Lung microvascular endothelial cell (primary cell): ENCODE results near the gene FAT1. TPM values are rescaled to one million over a fixed set of nuclear protein-coding genes. Genes with fewer than 3 reads are reported as not detected.

ENCODE experiments used
- DNase-seq, 2 donors: peaks; one replicate each; pipeline versions ENCODE4 v3.0.0 to v3.0.0-alpha.2; 2010; ENCODE audit warnings: low read depth in 2 of 2
- total RNA-seq: library from RNA; depleted of rRNA; stranded (reverse); fragments of >200 nt; gene quantifications from 2 replicates; pipeline ENCODE4 v1.2.1, GENCODE V29; 2014

FAT1 gene
- total RNA-seq, 1 donor from 2014 or later, result 0.60 TPM

DNA sequence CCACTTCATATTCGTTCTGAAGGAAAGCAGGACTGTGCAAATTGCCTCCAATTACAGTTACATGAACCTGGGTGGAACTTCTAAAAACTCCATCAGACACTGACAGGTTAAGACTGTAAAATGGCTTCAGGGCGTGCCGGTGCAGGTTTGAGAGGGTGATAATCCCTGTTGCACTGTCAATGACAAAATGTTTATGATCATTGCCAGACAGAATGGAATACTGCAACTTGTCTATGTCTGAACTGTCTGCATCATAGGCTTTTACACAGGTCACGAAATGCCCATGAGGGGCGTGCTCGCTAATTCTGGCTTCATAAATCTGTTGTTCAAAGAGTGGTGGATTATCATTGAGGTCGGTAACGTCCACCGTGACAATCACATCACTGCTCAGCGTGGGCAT, 104.6 kb downstream of the FAT1 start:
- no peak for DNase-seq

DNA sequence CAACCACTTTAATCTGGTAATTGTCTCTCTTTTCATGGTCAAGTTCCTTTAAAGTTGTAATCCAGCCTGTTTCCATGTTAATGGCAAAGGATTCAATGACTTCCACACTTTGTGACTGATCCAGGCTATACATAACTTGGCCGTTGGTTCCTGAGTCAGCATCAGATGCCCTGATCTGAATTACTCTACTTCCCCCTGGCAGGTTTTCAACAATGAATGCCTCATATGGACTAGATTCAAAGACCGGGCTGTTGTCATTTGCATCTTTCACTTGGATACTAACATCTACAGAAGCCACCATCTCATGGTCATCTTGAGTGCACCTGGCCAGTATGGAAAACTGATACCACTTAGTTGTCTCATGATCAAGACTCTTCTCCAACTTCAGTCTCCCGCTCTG, 105.7 kb downstream of the FAT1 start:
- no peak for DNase-seq

DNA sequence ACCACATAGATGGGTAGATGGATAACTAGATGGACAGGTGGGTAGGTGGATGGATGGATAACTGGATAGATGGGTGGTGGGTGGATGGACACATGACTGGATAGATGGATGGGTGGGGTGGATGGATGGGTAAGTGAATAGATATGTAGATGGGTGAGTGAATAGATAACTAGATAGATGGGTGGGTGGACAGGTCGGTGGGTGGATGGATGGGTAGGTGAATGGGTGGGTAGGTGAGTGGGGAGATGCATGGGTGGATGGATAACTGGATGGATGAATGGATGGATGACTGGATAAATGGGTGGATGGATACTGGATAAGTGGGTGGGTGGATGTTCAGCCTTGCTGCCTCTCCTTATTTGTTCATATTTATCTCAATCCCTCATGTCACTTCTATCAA, 116.2 kb downstream of the FAT1 start:
- no peak for DNase-seq

DNA sequence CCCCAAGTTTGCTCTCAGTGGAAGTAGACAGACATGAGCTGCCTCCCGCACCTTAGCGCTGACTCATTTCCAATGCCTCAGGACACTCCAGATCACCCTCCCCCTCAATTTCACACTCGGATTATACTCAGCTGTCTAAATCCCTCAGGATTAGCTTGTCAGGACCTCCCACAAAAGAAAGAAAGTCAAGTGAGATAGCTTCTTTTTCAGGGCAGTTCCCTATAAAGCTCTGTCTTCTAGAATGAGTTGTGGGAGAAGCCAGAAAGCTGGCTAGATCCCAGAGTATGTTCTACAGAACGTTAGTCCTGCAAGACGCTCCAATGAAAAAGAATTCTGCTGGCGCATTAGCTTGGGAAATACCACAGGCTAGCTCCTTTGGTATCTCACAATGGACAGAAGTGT, 117.1 kb downstream of the FAT1 start:
- no peak for DNase-seq

DNA sequence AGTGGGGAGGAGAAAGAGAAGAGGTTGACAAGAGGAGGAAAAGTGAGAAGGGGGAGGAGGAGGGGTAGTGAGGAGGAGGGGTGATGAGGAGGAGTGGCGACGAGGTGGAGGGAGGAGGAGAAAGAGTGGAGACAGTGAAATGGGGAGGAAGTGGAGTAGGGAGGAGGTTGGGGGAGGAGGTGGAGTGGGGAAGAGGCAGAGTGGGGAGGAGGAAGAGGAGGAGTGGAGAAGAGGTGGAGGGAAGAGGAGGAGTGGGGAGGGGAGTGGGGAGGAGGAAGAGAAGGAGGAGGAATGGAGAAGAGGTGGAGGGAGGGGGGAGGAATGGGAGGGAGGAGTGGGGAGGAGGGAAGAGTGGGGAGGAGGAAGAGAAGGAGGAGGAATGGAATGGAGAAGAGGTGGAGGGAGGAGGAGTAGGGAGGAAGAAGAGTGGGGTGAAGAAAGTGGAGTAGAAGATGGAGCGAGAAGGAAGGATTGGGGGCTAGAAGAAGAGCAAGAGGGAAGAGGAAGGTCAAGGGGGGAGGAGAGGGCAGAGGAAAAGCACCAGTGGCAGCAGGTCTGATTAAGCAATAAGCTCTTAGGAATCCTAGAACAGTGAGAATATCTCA, 118.3 kb downstream of the FAT1 start:
- DNase-seq, result no peak

DNA sequence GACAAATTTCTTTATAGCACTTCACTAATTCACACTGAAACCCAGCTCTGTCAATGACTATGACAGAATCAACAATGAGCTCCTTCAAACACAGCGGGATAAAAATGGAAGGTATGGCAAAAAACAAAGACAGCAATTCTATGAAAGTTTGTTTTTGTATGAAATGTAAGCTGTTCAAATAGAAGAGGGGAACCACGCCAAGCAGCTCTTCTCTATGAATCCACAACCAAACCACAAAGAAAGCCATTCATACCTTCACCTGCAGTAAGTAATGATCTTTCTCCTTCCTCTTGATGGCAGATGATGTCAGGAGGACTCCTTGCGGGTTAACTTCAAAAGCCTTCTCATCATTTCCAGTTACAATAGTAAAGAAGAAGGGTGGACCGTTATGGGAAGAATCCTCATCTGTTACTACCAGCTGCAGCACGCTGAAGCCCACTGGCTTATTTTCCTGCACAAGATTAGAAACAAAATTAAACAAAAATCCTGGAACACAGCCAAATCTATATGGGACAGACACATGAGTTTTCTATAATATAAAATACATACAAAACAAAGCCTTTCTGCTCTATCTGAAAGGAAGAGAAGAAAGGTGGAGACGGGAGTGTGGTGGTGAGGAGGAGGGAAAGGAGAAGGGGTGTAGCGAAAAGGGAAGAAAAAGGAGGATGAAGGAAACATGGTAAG, 119.4 kb downstream of the FAT1 start:
- DNase-seq, result no peak

DNA sequence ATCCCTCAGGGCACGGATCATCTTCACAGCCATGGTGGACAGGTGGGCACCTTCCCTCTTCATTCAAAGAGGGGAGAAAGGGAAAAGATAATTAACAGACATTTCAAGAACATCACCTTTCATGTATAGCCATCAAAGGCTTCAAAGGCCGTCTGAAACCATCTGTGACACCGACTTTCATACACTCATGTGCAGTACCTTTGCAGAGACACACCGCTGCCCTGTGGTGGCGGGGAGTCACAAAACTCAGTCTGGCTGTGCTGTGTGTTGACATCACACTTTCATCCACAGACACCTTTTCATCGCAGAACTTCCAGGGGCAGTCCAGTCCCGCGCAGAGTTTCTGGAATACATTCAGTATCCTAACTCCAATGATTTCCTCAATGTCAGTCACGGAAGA, 120.7 kb downstream of the FAT1 start:
- no peak for DNase-seq

DNA sequence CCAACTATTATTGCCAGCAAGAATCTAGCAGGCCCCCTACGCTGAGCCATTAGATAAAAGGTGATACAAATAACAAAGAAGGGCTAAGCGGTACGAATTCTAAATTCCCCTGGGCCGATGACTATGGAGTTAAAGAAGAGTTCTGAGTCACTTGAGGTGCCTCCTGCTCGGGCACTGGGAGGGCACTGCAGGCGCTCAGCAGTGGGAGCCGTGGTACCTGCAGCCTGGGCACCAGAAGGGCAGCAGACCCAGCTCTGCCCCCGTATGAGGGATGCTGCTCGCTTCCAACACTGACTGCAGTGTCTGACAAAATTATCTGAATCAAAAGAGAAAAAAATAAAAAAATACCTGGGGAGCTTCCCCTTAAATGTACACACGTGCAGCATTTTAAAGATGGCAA, 124.2 kb downstream of the FAT1 start:
- no peak for DNase-seq

DNA sequence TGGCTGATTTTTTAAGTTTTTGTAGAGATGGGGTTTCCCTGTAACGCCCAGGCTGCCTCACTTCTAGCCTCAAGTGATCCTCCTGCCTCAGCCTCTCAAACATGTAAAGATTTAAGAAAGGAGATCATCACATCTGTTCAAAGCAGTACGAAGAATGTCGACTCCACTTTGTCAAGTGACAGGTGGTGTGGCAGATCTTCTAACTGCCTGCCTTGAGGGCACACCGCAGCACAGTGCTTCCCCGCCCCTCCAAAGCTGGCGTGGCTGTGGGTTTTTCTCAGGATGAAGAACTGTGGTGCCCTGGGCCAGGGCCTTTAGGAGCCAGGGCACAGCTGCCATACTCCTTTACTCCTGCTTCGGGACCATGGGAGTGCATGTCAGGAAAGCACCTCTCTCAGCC, 125.0 kb downstream of the FAT1 start:
- DNase-seq, result no peak

DNA sequence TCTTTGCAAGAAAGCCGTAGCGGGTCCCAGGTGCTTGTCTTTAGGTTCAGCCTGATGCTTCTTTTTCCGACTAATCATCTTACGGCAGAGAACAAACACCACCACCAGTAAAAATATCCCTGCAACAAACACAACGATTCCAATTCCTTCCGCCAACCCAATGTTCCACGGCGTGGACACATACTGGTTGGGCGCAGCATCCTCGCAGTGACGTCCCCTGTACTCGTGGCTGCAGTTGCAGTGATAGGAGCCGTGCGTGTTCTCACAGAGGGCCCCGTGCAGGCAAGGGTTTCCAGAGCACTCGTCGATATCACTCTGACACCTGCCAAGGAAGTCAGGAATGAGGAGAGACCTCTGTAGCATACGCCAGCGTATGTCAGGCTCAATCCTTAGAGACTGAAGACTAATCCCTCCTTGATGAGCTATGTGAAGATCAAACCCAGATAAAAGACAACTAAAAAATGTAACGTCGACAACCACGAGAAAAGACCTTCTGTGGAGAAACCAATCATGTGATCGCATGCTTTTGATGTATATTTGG, 126.7 kb downstream of the FAT1 start:
- no peak for DNase-seq

DNA sequence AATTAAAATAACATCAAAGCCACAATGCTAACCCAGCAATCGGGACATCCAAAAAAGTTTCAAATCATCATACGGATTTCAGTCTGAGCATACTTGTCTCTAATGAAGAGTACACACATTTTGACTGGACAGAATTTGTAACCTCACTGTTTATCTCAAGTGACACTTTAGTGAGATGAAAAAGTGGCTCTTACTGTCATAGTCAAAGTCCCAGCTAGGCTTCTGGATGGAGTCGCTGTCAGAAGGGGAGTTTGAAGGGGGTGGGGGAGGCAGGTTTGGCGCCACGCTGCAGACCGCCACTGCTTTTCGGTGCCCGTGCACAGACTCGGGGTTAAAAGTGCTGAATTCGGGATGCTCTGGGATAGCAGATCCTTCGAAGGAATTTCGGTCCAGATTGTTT, 127.3 kb downstream of the FAT1 start:
- DNase-seq, result no peak

DNA sequence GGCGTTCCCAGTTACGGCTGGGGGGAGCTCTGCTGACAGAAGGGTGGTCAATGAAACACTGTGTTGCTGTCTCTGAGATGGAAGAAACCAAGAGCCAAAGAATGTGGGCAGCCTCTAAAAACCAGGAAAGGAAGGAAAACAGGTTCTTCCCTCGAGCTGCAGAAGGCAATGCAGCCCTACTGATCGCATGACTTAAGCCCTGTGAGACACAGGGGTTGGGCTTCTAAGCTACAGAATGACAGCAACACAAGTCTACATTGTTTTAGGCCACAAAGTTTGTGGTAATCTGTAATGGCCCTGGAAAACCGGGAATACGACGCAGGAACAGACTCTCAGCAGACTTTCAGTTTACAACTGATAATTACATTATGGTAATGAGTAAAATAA, 130.1 kb downstream of the FAT1 start:
- DNase-seq, result no peak

DNA sequence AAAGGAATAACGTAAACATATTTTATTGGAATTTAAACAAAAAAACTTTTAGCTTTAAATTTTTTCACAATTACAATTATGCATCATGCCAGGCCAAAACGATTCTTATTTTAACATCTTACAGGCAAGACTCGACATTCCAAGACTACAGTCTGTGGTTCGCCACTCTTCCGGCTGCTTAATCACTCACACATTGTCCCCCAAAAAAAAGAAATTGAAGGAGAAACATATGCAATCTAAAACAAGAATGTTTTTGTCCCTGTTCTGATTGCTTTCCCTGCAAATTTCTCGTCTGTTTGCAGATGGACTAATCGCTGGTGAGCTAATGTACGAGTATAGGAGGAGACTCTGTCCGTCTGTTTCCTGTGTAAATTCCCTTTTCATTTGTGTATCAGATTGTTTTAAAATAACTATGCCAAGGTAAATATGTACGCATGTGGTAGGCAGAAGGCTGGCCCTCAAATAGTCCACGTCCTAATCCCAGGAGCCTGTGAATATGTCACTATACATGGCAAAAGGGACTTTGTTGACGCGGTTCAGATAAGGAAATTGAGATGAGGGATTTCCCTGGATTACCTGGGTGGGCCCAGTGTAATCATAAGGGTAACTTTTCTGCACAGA, 130.6 kb downstream of the FAT1 start:
- no peak for DNase-seq

DNA sequence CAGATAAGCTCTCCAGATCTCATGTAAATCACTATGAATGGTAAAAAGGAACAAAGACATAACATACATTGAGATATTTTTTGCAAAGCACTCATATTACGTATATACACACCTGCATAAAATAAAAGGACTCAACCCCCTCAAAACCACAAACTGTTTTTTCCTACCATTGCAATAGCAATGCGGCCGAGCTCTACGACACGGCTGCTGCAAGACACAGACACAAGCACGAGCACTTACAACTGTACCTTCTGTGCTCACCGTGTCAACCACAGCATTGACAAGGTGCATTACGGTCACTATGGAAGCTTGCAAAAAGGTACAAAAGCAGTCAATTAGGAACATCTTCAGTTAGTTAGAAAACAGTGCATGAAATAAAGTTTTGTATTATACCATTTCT, 131.2 kb downstream of the FAT1 start:
- no peak for DNase-seq

DNA sequence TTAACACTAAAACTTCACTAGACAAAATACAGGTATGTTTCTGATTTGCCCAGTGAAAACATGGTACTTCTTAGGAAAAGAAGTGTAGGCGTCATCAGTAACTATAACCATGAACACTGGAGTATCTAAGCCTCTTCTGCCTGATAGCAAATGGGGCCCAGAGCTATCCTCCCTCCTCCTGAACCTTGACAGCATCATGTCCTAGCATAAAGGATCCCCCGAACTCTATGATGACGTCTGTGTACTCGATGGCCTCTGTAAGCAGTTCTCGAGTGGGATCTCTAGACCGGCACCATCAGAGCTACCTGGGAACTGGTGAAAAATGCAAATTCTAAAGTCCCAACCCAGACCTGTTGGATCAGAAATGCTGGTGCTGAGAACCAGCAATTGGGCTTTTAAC, 132.0 kb downstream of the FAT1 start:
- DNase-seq, result no peak

DNA sequence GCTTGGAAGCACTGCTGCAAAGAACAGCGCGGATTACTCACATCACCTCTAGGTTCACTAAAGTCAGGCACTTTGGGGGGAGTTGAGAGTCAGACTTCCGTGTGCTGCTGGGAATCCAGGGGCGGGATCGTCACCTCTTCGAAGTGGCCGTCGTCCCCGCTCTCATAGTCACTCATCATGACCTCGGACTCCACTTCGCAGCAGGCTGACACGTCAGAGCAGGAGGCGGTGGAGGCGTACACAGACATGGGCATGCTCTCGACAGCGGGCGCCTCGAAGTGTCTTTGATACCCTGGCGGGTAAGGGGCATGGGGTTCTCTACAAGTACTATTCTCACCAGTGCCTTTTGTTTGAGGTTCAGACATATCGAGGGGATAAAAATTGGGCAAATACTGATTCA, 135.2 kb downstream of the FAT1 start:
- no peak for DNase-seq

DNA sequence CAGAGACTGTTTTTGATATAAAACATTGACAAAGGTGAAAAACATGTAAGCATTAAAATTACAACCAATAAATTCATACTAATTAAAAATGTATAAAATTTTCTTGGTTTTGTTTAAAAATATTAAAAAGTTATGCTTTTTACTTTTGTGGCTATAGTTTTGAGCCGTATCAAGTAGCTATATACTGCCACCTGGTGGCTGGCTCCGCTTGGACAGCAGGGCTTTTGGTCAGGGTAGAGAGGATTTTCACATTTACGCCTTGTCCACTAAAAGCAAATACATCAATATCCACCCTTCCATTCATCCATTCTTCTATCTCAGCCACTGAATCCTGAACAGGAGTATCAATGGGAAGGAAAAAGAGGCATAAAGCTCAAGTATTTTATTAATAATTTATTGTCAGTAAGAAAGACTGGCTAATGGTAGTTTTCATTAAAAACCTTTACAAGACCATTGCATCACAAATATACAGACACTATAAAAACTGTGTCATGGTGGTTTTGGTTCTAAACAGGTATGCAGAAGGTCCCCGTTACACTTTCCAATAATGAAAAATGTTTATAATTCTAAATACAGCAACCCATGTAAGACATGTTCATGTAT, 136.1 kb downstream of the FAT1 start:
- peak; percentile 64 to 66 for DNase-seq

DNA sequence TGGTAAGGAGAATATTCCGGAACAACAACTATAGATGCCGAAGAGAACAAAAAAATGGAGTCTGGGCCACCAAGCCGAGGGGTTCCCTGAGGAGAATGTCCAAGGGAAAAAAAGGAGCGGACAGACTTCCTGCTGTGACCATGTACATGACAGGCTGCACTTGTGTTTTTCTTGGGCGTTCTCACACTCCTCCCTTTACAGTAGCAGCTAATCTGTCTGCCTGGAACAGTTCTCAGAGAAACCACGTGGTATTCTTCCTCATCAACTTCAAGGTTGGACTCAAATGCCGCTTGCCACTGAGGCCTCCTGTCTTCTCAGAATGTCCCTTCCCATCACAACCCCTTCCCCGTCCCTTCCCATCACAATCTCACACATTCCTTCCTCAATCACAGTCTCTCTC, 137.5 kb downstream of the FAT1 start:
- no peak for DNase-seq

DNA sequence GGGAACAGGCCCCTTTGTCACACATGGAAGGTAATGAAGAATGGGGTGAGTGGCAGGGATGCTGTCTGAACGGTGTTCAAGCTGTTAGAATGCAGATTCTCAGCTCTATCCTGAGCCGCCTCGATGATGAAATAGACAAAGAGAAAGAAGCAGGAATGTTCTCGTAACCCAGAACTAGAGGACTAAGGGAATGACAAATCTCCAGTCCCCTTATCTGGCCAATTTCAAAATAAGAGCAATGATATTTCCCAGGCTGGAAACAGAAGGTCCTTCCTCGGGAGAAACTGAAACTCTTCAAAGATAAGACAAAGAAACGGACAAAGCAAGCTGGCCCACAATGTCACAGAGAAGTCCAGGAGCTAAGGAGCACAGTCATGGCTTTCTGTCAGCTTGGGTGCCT, 138.7 kb downstream of the FAT1 start:
- DNase-seq, result no peak

DNA sequence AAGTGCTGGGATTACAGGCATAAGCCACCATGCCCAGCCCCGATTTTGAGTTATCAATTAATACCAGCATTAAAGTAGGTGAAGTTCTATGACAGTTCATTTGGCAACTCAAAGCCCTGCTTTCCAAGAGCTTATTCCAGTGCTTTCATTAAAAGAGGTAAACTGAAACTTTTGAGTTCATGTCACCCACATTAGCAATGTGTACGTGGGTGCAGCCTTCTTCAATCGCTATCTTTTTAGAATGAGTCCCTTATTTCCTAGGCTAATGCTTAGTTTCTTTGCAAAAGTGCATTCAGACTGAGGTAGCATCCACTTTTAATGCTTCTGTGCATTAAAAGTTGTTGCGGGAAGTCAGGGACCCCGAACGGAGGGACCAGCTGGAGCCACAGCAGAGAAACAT, 142.2 kb downstream of the FAT1 start:
- DNase-seq, result no peak

DNA sequence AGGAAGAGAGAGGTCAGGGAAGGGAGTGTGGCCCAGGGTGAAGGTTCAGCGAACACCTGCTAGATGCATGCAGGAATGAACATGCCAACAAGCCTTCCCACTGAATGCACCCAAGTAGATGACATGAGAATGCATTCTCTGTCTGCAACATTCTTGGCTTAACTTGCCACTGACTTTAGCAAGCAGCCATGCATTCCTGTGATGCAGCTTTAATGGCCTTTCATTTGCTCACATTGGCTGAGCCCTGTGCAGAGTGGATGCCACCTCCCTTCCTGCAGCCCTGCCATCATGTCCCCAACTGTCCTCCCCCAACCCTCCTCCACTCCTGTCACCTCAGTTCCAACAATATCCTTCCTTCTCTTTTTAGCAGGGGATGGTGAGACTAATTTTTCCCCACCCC, 143.0 kb downstream of the FAT1 start:
- no peak for DNase-seq

DNA sequence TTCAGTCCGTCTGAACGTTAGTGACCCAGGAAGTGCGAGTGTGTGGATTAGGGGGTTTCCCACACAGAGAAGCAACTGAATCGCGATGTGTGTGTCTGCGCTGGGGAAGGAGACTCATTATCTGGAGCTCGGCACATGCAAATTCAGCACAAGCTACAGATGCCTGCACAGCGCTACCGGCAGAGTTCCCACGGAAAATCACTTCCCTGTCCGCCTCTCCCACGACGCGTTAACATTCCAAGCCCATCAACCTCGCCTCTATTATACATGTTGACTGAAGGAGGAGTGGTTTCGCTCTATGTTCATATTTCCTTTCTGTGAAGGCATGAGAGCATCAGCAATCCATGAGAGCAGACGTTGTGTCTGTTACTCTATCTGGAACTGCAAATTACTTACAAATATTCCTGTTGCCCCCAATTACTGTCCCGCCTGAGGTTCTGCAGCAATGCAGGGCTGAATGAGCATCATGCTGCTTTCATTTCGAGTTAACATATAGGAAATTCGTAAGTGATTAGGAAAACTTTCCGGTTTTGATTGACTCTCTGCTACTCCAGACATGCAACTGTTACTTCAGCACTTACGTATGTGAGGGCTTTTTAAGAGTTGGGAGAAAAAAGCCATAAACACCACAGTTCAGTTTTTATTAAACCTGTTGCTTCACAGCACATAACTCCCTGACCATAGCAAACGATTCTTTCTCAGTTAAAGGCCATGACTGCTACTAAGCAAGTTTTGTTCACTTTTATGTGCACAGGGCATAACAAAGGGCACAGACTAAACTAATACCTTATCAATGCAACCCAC, 153.3 kb downstream of the FAT1 start:
- peak in 1 of 2 donors; percentile 15 for DNase-seq
